Loucy (cell line): Measurements from ENCODE around the gene KIF20B.

ENCODE experiments used
- EZH2phosphoT487 ChIP-seq: fragments of 200-600 bp; IDR thresholded peaks from 2 replicates; pipeline ENCODE4 v1.6.1; 2018; ENCODE audit warnings: antibody characterized with exemption, mild to moderate bottlenecking, moderate library complexity, borderline replicate concordance
- TF ChIP-seq, protein P1 (sequence below): fragments of 200-600 bp; sonication (generic); conservative IDR thresholded peaks from 2 replicates; pipeline ENCODE4 v1.5.1; 2014; ENCODE audit warnings: mild to moderate bottlenecking, antibody characterized with exemption, low read length

DNA sequence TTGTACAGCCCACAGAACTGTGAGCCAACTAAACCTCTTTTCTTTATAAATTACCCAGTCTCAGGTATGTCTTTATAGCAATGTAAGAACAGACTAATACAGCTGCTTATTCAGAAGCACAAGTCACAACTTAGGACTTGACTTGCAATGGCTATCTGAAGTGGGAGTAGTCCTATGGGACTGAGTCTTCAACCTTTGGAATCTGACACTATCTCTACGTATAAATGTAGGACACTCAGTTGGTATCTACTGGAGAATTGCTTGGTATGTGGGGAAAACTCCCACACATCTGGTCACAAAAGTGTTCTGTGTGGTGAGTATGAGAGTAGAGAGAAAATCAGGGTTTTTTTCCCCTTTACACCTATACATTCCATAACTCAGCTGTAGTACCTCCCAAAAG lies 44.1 kb upstream of the KIF20B start:
- TF ChIP-seq, protein P1, sequence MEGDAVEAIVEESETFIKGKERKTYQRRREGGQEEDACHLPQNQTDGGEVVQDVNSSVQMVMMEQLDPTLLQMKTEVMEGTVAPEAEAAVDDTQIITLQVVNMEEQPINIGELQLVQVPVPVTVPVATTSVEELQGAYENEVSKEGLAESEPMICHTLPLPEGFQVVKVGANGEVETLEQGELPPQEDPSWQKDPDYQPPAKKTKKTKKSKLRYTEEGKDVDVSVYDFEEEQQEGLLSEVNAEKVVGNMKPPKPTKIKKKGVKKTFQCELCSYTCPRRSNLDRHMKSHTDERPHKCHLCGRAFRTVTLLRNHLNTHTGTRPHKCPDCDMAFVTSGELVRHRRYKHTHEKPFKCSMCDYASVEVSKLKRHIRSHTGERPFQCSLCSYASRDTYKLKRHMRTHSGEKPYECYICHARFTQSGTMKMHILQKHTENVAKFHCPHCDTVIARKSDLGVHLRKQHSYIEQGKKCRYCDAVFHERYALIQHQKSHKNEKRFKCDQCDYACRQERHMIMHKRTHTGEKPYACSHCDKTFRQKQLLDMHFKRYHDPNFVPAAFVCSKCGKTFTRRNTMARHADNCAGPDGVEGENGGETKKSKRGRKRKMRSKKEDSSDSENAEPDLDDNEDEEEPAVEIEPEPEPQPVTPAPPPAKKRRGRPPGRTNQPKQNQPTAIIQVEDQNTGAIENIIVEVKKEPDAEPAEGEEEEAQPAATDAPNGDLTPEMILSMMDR, result no peak
- no peak for TF ChIP-seq EZH2phosphoT487
